ES-I3 (cell line): ENCODE data around the gene CASD1.

Experiments
- H3K36me3 ChIP-seq: 2 replicates; pipeline ENCODE4 v1.6.1; 2013; ENCODE audit warnings: mild to moderate bottlenecking, low read length, control low read depth, moderate library complexity; ENCODE audit not compliant: insufficient read depth
- H3K4me1 ChIP-seq: 2 replicates; pipeline ENCODE4 v1.6.1; 2013; ENCODE audit warnings: mild to moderate bottlenecking, control low read depth, low read length; ENCODE audit not compliant: insufficient read depth
- H3K9ac ChIP-seq: 2 replicates; pipeline ENCODE4 v1.6.1; 2013; ENCODE audit warnings: low read depth, mild to moderate bottlenecking, low read length, moderate library complexity
- H3K9me3 ChIP-seq: 2 replicates; pipeline ENCODE4 v1.6.1; 2013; ENCODE audit warnings: mild to moderate bottlenecking, low read length, moderate library complexity; ENCODE audit not compliant: control insufficient read depth, insufficient read depth

Gene CASD1

GRCh38 chr7:94498918-94499317 is 10.7 kb upstream of the CASD1 start:
- Histone ChIP-seq H3K9me3 (peaks cover 5% of the 10 kb centered on the region; the same call in 1 of the 2 replicates), H3K36me3 (no peaks in the 10 kb centered on the region), H3K9ac (no peak overlapping the region), H3K4me1 (no peaks in the 10 kb centered on the region)

GRCh38 chr7:94507462-94507861 is 2.1 kb upstream of the CASD1 start:
- Histone ChIP-seq H3K9me3 (no peaks in the 10 kb centered on the region), H3K4me1 (peaks cover 5% of the 10 kb centered on the region), H3K9ac (no peak overlapping the region), H3K36me3 (no peaks in the 10 kb centered on the region)

- no peaks in the 10 kb centered on the region for H3K9me3 ChIP-seq
- peaks cover 9% of the 10 kb centered on the region for H3K4me1 ChIP-seq
- no peaks in the 10 kb centered on the region for H3K36me3 ChIP-seq
- H3K9ac ChIP-seq = no peak overlapping the region
Measured at GRCh38 chr7:94507962-94508361, 1.6 kb upstream of the CASD1 start.

- H3K36me3 ChIP-seq = no peaks in the 10 kb centered on the region
- peaks cover 9% of the 10 kb centered on the region for H3K4me1 ChIP-seq
- H3K9ac ChIP-seq = peak overlapping the region; percentile 97
- no peaks in the 10 kb centered on the region for H3K9me3 ChIP-seq
Measured at GRCh38 chr7:94509887-94510581, 425 bp downstream of the CASD1 start.

- Histone ChIP-seq H3K9me3 (no peaks in the 10 kb centered on the region), H3K4me1 (peaks cover 9% of the 10 kb centered on the region), H3K36me3 (no peaks in the 10 kb centered on the region), H3K9ac (peak overlapping the region; percentile 97)
Measured at GRCh38 chr7:94510582-94511496, 1.2 kb downstream of the CASD1 start.

- Histone ChIP-seq H3K4me1 (peaks cover 9% of the 10 kb centered on the region), H3K9me3 (no peaks in the 10 kb centered on the region), H3K9ac (no peak overlapping the region), H3K36me3 (no peaks in the 10 kb centered on the region)
Measured at GRCh38 chr7:94511718-94512117, 2.1 kb downstream of the CASD1 start.

GRCh38 chr7:94512735-94513564 is 3.3 kb downstream of the CASD1 start:
- Histone ChIP-seq H3K36me3 (no peaks in the 10 kb centered on the region), H3K9ac (no peak overlapping the region), H3K9me3 (no peaks in the 10 kb centered on the region), H3K4me1 (peaks cover 9% of the 10 kb centered on the region)

- no peaks in the 10 kb centered on the region for H3K36me3 ChIP-seq
- no peaks in the 10 kb centered on the region for H3K9me3 ChIP-seq
- H3K4me1 ChIP-seq = peaks cover 9% of the 10 kb centered on the region
- no peak overlapping the region for H3K9ac ChIP-seq
Measured at GRCh38 chr7:94513565-94513860, 3.9 kb downstream of the CASD1 start.

- Histone ChIP-seq H3K36me3 (no peaks in the 10 kb centered on the region), H3K4me1 (peaks cover 9% of the 10 kb centered on the region), H3K9me3 (no peaks in the 10 kb centered on the region), H3K9ac (no peak overlapping the region)
Measured at GRCh38 chr7:94514140-94514889, 4.7 kb downstream of the CASD1 start.

- Histone ChIP-seq H3K36me3 (no peaks in the 10 kb centered on the region), H3K9me3 (no peaks in the 10 kb centered on the region), H3K9ac (no peak overlapping the region), H3K4me1 (peaks cover 9% of the 10 kb centered on the region)
Measured at GRCh38 chr7:94514917-94515316, 5.3 kb downstream of the CASD1 start.

GRCh38 chr7:94525923-94526322 is 16.3 kb downstream of the CASD1 start:
- Histone ChIP-seq H3K36me3 (no peaks in the 10 kb centered on the region; the same call in 1 of the 2 replicates), H3K4me1 (no peaks in the 10 kb centered on the region), H3K9me3 (0 out of 2 replicates have a peak, but pooled peaks cover 3% of the 10 kb centered on the region), H3K9ac (no peak overlapping the region)

GRCh38 chr7:94529516-94529915 is 19.9 kb downstream of the CASD1 start:
- no peak overlapping the region for H3K9ac ChIP-seq
- H3K36me3 ChIP-seq = no peaks in the 10 kb centered on the region; the same call in 1 of the 2 replicates
- H3K9me3 ChIP-seq = 0 out of 2 replicates have a peak, but pooled peaks cover 3% of the 10 kb centered on the region
- no peaks in the 10 kb centered on the region for H3K4me1 ChIP-seq

GRCh38 chr7:94530109-94530508 is 20.5 kb downstream of the CASD1 start:
- Histone ChIP-seq H3K9ac (no peak overlapping the region), H3K9me3 (0 out of 2 replicates have a peak, but pooled peaks cover 3% of the 10 kb centered on the region), H3K36me3 (no peaks in the 10 kb centered on the region; the same call in 1 of the 2 replicates), H3K4me1 (no peaks in the 10 kb centered on the region)

- H3K4me1 ChIP-seq = no peaks in the 10 kb centered on the region
- no peaks in the 10 kb centered on the region for H3K9me3 ChIP-seq
- H3K36me3 ChIP-seq = no peaks in the 10 kb centered on the region
- no peak overlapping the region for H3K9ac ChIP-seq
Measured at GRCh38 chr7:94532676-94533075, 23.1 kb downstream of the CASD1 start.
